Measurements from ENCODE around the gene HOXB13. TPM values are rescaled to one million over a fixed set of nuclear protein-coding genes. Genes with fewer than 3 reads are reported as not detected.

The HOXB13 gene
- total RNA-seq, 6 experiments from 2014 or later: not detected

- ATAC-seq (no peak), DNase-seq (no peak)
- Histone ChIP-seq H3K4me1 (peaks cover 0 to 9% (median 0%) of the 10 kb centered on the region in 4 donors), H3K36me3 (no peaks in the 10 kb centered on the region), H3K9me3 (no peaks in the 10 kb centered on the region), H3K27me3 (peaks cover 27 to 81% of the 10 kb centered on the region in 2 donors), H3K27ac (no peak overlapping the region), H3K4me3 (no peak overlapping the region)
- WGBS (ENCODE audit: insufficient coverage, low coverage, low lambda C conversion rate, missing lambda C conversion rate): 7% methylated on average over 30 of the region's 42 CpGs
- TF ChIP-seq CTCF (IDR thresholded peaks at IDR 0.05) (no peak), POLR2A (IDR thresholded peaks at IDR 0.05) (no peak)
- intact Hi-C loops (cut with DNase I): loop anchor here in 1 of 2 donors (5.0 to 10.0 kb wide), 2 partner anchors 61 to 159 kb away; no protein-coding TSS in a partner anchor
These were observed 4.9 kb downstream of the HOXB13 start for GRCh38 chr17:48723423-48724250.

- ATAC-seq: no peak
- H3K9me3 ChIP-seq: no peaks in the 10 kb centered on the region
- H3K4me3 ChIP-seq: no peak within 1 kb of the TSS
- TF ChIP-seq POLR2A (IDR thresholded peaks at IDR 0.05): no peak
- no peak for TF ChIP-seq CTCF (IDR thresholded peaks at IDR 0.05)
- peaks cover 0 to 9% (median 0%) of the 10 kb centered on the region in 4 donors for H3K4me1 ChIP-seq
- intact Hi-C loops (cut with DNase I): loop anchor here in 1 of 2 donors (5.0 to 10.0 kb wide), 2 partner anchors 62 to 159 kb away; no protein-coding TSS in a partner anchor
- H3K27me3 ChIP-seq: peaks cover 30 to 81% of the 10 kb centered on the region in 2 donors
- no peak within 1 kb of the TSS for H3K27ac ChIP-seq
- H3K36me3 ChIP-seq: no peaks in the 10 kb centered on the region
- 3% methylated on average over 18 of the region's 21 CpGs for WGBS (ENCODE audit: insufficient coverage, low coverage, low lambda C conversion rate, missing lambda C conversion rate)
- no peak for DNase-seq
These were observed 5.6 kb downstream of the HOXB13 start, which contains the start of gene PRAC2 for GRCh38 chr17:48722915-48723422. Gene PRAC2, plus strand, starts transcription at chr17:48723185. Its CDS starts 1,226 bp downstream, at chr17:48724411.

GRCh38 chr17:48722201-48722907 is 6.2 kb downstream of the HOXB13 start, which contains the start of gene PRAC1:
Gene PRAC1, minus strand, starts transcription at chr17:48722518. Its CDS starts 126 bp downstream, at chr17:48722392.
- TF ChIP-seq POLR2A (IDR thresholded peaks at IDR 0.05): no peak
- TF ChIP-seq CTCF (IDR thresholded peaks at IDR 0.05): no peak
- Histone ChIP-seq H3K36me3 (no peaks in the 10 kb centered on the region), H3K4me3 (no peak within 1 kb of the TSS), H3K27ac (no peak within 1 kb of the TSS), H3K9me3 (no peaks in the 10 kb centered on the region), H3K27me3 (peaks cover 34 to 81% of the 10 kb centered on the region in 2 donors), H3K4me1 (peaks cover 0 to 9% (median 0%) of the 10 kb centered on the region in 4 donors)
- intact Hi-C loops (cut with DNase I): loop anchor here in 1 of 2 donors (5.0 to 10.0 kb wide), 2 partner anchors 62 to 160 kb away; no protein-coding TSS in a partner anchor
- WGBS (ENCODE audit: insufficient coverage, low coverage, low lambda C conversion rate, missing lambda C conversion rate): 7% methylated on average over 12 of the region's 21 CpGs
- no peak for ATAC-seq
- DNase-seq: no peak

- Histone ChIP-seq H3K4me3 (no peak overlapping the region), H3K4me1 (peaks cover 0 to 9% (median 0%) of the 10 kb centered on the region in 4 donors), H3K27ac (no peak overlapping the region), H3K27me3 (peaks cover 45 to 88% of the 10 kb centered on the region in 2 donors), H3K36me3 (no peaks in the 10 kb centered on the region), H3K9me3 (no peaks in the 10 kb centered on the region)
- TF ChIP-seq CTCF (IDR thresholded peaks at IDR 0.05) (no peak), POLR2A (IDR thresholded peaks at IDR 0.05) (no peak)
- DNase-seq (no peak), ATAC-seq (no peak)
- intact Hi-C loops (cut with DNase I): loop anchor here in 1 of 2 donors (5.0 to 10.0 kb wide), 2 partner anchors 64 to 161 kb away; no protein-coding TSS in a partner anchor
- no CpG with 5 or more reads among the region's 1 CpG for WGBS (ENCODE audit: insufficient coverage, low coverage, low lambda C conversion rate, missing lambda C conversion rate)
These were observed 7.5 kb downstream of the HOXB13 start for GRCh38 chr17:48721009-48721402.

Data from right lobe of liver (tissue), 6 donors.